Measurements from ENCODE around the gene TIA1.
"Not testable (repeated sequence)": the region's sequence is repeated elsewhere in the genome, so short reads cannot be mapped to it uniquely, and the experiment has no call there.

TIA1 gene, protein sequence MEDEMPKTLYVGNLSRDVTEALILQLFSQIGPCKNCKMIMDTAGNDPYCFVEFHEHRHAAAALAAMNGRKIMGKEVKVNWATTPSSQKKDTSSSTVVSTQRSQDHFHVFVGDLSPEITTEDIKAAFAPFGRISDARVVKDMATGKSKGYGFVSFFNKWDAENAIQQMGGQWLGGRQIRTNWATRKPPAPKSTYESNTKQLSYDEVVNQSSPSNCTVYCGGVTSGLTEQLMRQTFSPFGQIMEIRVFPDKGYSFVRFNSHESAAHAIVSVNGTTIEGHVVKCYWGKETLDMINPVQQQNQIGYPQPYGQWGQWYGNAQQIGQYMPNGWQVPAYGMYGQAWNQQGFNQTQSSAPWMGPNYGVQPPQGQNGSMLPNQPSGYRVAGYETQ

DNA sequence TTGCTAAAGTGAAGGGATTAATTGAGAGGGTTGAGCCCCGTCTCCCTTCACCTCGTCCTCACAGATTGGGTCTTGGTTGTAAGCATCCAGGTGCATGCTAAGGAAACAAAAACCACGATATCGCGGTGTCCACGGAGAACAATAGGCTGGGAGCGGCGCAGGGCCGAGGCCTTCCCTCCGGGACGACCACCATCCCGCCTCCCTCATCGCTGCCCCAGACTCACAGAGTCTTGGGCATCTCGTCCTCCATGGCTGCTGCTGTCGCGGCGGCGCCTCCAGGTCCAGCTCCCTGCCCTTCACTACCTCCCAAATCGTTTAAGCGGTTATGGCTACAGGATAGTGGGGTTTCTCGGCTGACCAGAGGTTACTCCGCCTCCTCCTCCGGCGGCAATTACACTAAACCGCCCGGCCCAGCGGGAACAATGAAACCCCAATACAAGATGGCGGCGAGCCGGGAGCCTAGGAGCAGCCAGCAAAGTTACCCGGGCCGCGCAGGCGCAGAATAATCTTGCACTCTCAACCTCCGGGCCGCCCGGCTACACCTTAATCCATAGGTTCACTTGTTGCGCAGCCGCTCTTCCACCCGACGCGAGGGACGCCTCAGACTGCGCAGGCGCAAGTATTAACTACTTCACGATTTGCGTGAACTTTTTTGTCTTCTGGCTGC, at the start of gene TIA1:
Gene TIA1 (minus strand): TSS at position 448 of the 667 bp plus-strand sequence. CDS start 198 bp downstream, at position 250.
- DNase-seq, result peak; percentile 96

GRCh38 chr2:70297828-70298227, 49.4 kb upstream of the TIA1 start:
- not testable (repeated sequence) for DNase-seq

GRCh38 chr2:70283500-70284191, 35.2 kb upstream of the TIA1 start:
- DNase-seq, result no peak

DNA sequence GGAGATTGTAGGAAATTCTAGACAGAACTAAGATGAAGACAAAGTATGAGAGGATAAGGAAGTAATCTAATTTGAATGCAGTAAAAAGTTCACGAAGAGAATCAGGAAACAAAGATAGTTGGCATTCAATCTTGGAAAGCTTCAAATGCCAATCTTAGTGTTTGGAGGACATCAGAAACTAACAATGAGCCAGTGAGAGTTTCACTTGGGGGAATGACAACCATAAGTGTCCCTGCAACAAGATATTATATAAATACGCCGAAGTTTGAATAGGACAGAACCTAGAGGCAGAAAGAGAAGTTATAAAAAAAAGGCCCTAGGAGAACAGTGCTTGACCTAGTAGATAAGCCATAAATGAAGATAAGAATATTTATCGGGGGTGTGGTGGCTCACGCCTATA, 34.0 kb upstream of the TIA1 start:
- no peak for DNase-seq

DNA sequence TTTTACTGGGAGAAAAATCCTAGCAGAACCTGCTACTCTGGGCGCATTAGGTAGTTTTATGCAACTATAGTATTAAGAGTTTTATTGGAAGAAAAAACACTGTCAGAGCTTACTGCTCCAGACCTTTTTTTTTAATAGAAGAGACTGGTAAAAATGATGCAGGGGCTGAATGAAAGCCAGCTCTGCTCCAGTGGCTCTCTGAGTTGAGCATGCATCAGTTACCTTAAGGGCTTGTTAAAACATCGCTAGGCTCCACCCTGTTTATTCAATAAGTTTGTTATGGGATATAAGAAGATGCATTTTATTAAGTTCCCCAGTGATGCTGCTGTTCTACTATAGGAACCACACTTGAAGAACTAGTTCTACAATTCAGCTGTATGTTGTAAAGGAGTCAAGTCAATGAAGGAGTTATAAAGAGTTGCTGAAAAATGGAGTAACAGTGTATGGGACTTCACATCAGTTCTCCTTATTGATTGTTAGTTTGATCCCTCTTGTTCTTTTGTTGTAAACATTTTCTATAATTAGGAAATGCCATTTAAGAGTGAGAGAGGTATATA, 31.9 kb upstream of the TIA1 start:
- no peak for DNase-seq

GRCh38 chr2:70270323-70270722, 21.9 kb upstream of the TIA1 start:
- DNase-seq, result no peak

DNA sequence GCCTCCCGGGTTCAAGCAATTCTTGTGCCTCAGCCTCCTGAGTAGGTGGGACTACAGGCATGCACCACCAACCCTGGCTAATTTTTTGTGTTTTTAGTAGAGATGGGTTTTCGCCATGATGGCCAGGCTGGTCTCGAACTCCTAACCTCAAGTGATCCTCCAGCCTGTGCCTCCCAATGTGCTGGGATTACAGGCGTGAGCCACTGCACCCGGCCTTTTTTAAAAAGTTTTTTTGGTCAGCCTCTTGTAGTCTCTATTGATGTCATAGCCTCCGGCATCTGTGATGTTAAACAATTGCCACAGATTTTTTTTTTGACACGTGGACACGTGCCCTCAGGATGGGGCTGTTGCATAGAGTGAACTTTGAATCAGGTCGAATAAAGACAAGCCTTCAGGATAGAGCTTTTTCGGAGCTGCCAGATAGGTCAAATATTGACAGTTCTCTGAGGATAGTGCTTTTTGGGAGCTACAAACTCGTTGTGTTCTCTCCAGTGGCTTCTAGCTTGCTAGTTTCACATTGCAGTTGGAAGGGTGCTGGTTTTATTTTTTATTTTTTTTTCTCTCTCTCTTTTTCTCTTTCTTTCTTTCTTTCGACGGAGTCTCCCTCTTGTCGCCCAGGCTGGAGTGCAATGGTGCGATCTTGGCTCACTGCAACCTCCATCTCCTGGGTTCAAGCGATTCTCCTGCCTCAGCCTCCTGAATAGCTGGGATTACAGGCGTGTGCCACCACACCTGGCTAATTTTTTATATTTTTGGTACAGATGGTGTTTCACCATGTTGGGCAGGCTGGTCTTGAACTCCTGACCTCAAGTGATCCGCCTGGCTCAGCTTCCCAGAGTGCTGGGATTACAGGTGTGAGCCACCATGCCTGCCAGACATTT, 21.2 kb upstream of the TIA1 start:
- DNase-seq, result not testable (repeated sequence)

GRCh38 chr2:70266925-70267324, 18.5 kb upstream of the TIA1 start:
- DNase-seq, result not testable (repeated sequence)

GRCh38 chr2:70261501-70261900, 13.1 kb upstream of the TIA1 start:
- no peak for DNase-seq

DNA sequence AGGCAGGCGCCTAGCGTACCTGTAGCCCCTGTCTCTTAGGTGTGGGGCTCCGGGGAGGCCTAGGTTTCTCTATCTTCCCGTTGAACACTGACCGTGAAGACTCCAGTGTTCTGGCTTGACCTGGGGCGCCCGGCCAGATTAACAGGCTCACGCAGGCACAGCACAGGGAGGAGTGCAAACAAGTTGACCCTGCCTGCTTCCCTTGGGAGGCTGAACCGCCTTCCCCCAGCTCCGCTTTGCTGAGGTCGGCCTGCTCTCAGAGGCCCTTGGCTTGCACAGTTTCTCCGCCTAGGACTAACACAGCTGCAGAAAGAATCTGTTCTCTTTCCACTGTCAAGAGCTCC, 10.1 kb upstream of the TIA1 start:
- DNase-seq, result no peak

DNA sequence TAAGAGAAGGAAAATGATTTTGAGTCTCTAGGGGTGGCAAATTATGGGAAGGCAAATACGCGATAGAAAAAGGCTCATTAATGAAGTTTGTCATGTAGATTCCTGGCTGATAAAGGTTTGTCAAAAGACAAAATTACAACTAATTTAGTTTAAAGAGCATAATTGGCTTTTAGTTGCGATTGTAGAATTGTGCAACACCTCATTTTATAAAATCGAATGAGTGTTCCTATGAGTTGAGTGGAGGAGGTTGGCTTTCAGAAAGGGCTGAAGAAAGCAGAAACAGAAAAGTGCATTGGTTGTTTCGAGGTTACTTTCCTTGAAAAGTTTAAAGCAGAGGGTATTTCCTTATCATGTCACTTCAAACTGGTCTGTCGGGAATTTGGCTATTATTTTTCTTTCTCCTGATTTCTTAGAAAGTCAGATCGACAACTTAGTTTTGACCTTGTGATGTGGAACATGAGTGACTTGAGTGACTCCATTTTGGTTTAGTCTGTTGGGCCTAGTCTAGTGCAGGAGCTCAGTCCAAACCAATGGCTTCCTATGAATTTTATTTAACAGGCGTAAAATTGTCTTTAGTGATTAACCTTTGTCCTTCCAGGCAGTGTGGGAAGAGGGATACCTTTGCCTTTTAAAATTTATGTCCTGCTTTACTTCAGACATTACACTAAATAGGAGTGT, 7.3 kb upstream of the TIA1 start:
- no peak for DNase-seq

GRCh38 chr2:70250434-70250833, 2.0 kb upstream of the TIA1 start:
- DNase-seq, result no peak

- DNase-seq, result no peak
Observed at GRCh38 chr2:70247364-70248180, 856 bp downstream of the TIA1 start.

GRCh38 chr2:70243806-70244584, 4.4 kb downstream of the TIA1 start:
- DNase-seq, result no peak

- no peak for DNase-seq
Observed at GRCh38 chr2:70242552-70242951, 5.9 kb downstream of the TIA1 start.

DNA sequence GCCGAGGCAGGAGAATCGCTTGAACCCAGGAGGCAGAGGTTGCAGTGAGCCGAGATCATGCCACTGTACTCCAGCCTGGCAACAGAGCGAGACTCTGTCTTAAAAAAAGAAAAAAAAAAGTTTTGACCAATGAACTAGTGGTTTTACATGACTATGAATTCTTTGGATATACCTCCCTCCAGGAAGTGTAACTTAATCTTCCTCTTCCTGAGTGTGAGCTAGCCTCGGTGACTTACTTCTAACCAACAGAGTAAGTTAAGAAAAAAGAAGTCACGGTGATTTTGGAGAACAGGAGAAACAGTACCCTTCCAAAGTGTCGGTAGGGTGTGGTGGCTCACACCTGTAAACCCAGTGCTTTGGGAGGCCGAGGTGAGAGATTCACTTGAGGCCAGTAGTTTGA, 7.1 kb downstream of the TIA1 start:
- no peak for DNase-seq

DNA sequence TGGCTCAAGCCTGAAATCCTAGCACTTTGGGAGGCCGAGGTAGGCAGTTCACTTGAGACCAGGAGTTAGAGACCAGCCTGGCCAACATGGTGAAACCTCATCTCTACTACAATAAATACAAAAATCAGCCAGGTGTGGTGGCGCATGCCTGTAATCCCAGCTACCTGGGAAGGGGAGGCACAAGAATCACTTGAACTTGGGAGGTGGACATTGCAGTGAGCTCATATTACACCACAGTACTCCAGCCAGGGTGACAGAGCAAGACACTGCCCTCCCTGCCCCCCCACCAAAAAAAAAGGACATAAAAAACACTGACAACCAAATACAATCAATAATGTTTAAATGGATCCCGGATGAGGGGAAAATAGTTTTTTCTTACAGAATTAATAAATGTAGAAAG, 7.8 kb downstream of the TIA1 start:
- no peak for DNase-seq

- no peak for DNase-seq
Observed at GRCh38 chr2:70233926-70234325, 14.5 kb downstream of the TIA1 start.

GRCh38 chr2:70226781-70227180, 21.6 kb downstream of the TIA1 start:
- no peak for DNase-seq

- not testable (repeated sequence) for DNase-seq
Observed at GRCh38 chr2:70223305-70223704, 25.1 kb downstream of the TIA1 start.
